Lower leg skin (tissue), 3 donors: ENCODE results near the gene LRRC8A.

Source experiments
- CTCF ChIP-seq, 3 donors: fragments of 450-650 bp; IDR thresholded peaks; one replicate each; pipeline ENCODE4 v1.5.1; 2016; ENCODE audit warnings: antibody characterized with exemption in 3 of 3, mild to moderate bottlenecking in 3 of 3, moderate library complexity in 2 of 3
- POLR2A ChIP-seq, 2 donors: fragments of 450-650 bp; IDR thresholded peaks; one replicate each; pipeline ENCODE4 v1.6.1; 2016 to 2017; ENCODE audit warnings: antibody characterized with exemption in 2 of 2, mild to moderate bottlenecking in 1 of 2, moderate library complexity in 1 of 2

GRCh38 chr9:128898845-128899565, 17.1 kb downstream of the LRRC8A start:
- no peak for TF ChIP-seq POLR2A (IDR thresholded peaks at IDR 0.05)
- TF ChIP-seq CTCF (IDR thresholded peaks at IDR 0.05) = no peak
